Progenitor cell of endocrine pancreas (in vitro differentiated cells): ENCODE results near the gene SYCP2. TPM values are rescaled to one million over a fixed set of nuclear protein-coding genes. Genes with fewer than 3 reads are reported as not detected.

Source experiments
- DNase-seq: peaks from one replicate; pipeline ENCODE4 v3.0.0; 2021; ENCODE audit warnings: low spot score; ENCODE audit not compliant: unreplicated experiment
- H3K27ac Mint-ChIP-seq: 2 replicates; pipeline ENCODE4 v1.8.0; 2021; ENCODE audit warnings: mild to moderate bottlenecking, moderate library complexity, mixed read lengths
- H3K27me3 Mint-ChIP-seq: 2 replicates; pipeline ENCODE4 v1.8.0; 2021; ENCODE audit warnings: mixed read lengths
- H3K36me3 Mint-ChIP-seq: 2 replicates; pipeline ENCODE4 v1.8.0; 2022; ENCODE audit warnings: mixed read lengths; ENCODE audit not compliant: insufficient read depth
- H3K4me1 Mint-ChIP-seq: 2 replicates; pipeline ENCODE4 v1.8.0; 2021; ENCODE audit warnings: low read depth, mixed read lengths
- H3K4me3 Mint-ChIP-seq: 2 replicates; pipeline ENCODE4 v1.8.0; 2021; ENCODE audit warnings: low read depth, mild to moderate bottlenecking, moderate library complexity, mixed read lengths
- H3K9me3 Mint-ChIP-seq: 2 replicates; pipeline ENCODE4 v1.8.0; 2021; ENCODE audit warnings: low read depth, mixed read lengths
- CTCF ChIP-seq: fragments of 200-600 bp; sonication (generic); IDR thresholded peaks from one replicate; pipeline ENCODE4 v1.5.0; 2021; ENCODE audit warnings: antibody characterized with exemption, mild to moderate bottlenecking; ENCODE audit not compliant: unreplicated experiment
- total RNA-seq: library from RNA; stranded (reverse); gene quantifications from 2 replicates; pipeline ENCODE4 v1.2.1, GENCODE V29; 2021

The SYCP2 gene
- total RNA-seq, 1 donor from 2014 or later = 2.2 TPM

- no peak for DNase-seq
- H3K9me3 Mint-ChIP-seq = no peaks in the 10 kb centered on the region
- H3K27me3 Mint-ChIP-seq = peaks cover 34% of the 10 kb centered on the region
- no peak overlapping the region for H3K27ac Mint-ChIP-seq
- TF ChIP-seq CTCF = no peak
- H3K4me3 Mint-ChIP-seq = no peak overlapping the region
- no peaks in the 10 kb centered on the region for H3K4me1 Mint-ChIP-seq
- H3K36me3 Mint-ChIP-seq = no peaks in the 10 kb centered on the region
These were observed 107.3 kb downstream of the SYCP2 start for GRCh38 chr20:59825944-59826759.

- no peaks in the 10 kb centered on the region for H3K36me3 Mint-ChIP-seq
- no peak for DNase-seq
- no peaks in the 10 kb centered on the region for H3K9me3 Mint-ChIP-seq
- H3K27me3 Mint-ChIP-seq = peaks cover 34% of the 10 kb centered on the region
- TF ChIP-seq CTCF = no peak
- H3K4me1 Mint-ChIP-seq = no peaks in the 10 kb centered on the region
- H3K27ac Mint-ChIP-seq = no peak overlapping the region
- H3K4me3 Mint-ChIP-seq = no peak overlapping the region
These were observed 107.9 kb downstream of the SYCP2 start for GRCh38 chr20:59825563-59825920.

GRCh38 chr20:59824711-59825562 lies 108.5 kb downstream of the SYCP2 start:
- Mint-ChIP-seq H3K27me3 (peaks cover 29% of the 10 kb centered on the region), H3K4me3 (no peak overlapping the region), H3K27ac (no peak overlapping the region), H3K9me3 (no peaks in the 10 kb centered on the region), H3K36me3 (no peaks in the 10 kb centered on the region), H3K4me1 (no peaks in the 10 kb centered on the region)
- no peak for DNase-seq
- TF ChIP-seq CTCF = no peak

- DNase-seq = no peak
- Mint-ChIP-seq H3K36me3 (no peaks in the 10 kb centered on the region), H3K9me3 (no peaks in the 10 kb centered on the region), H3K27ac (no peak overlapping the region), H3K27me3 (peaks cover 20% of the 10 kb centered on the region), H3K4me3 (no peak overlapping the region), H3K4me1 (no peaks in the 10 kb centered on the region)
- TF ChIP-seq CTCF = no peak
These were observed 109.8 kb downstream of the SYCP2 start for GRCh38 chr20:59823491-59824259.

- Mint-ChIP-seq H3K9me3 (no peaks in the 10 kb centered on the region), H3K36me3 (no peaks in the 10 kb centered on the region), H3K27ac (no peak overlapping the region), H3K4me3 (no peak overlapping the region), H3K27me3 (peaks cover 13% of the 10 kb centered on the region), H3K4me1 (no peaks in the 10 kb centered on the region)
- no peak for DNase-seq
- no peak for TF ChIP-seq CTCF
These were observed 110.4 kb downstream of the SYCP2 start for GRCh38 chr20:59823030-59823423.
